HEK293 (cell line): Measurements from ENCODE around the gene MUTYH.

Source experiments
- CTCF ChIA-PET: fragments of 350-600 bp; formaldehyde crosslinking; extraction: SDS; loops from one replicate; lab custom pipeline; 2021; ENCODE audit warnings: antibody characterized with exemption; lab: Yijun Ruan, JAX
- POLR2A ChIA-PET: fragments of 300-600 bp; formaldehyde crosslinking; extraction: SDS; loops from one replicate; lab custom pipeline; 2020; ENCODE audit warnings: antibody characterized with exemption, inconsistent platforms; lab: Yijun Ruan, JAX
- H3K27ac ChIP-seq: fragments of 200-500 bp; sonication (Bioruptor generic); 2 replicates; pipeline ENCODE4 v1.5.1; 2014; ENCODE audit warnings: low read depth, low read length, control low read depth, inconsistent platforms; ENCODE audit errors: extremely low read depth
- H3K36me3 ChIP-seq, 2 experiments: fragments of 200-500 bp in 1 of 2; sonication (Bioruptor generic) in 1 of 2; 1 replicate in 1 of 2; 2 replicates in 1 of 2; pipeline ENCODE4 v1.5.1; 2014 to 2017; ENCODE audit warnings: inconsistent platforms in 2 of 2, low read length in 2 of 2; ENCODE audit not compliant: control insufficient read depth in 2 of 2, insufficient read depth in 1 of 2
- H3K4me1 ChIP-seq: fragments of 200-500 bp; sonication (Bioruptor generic); 2 replicates; pipeline ENCODE4 v1.5.1; 2014; ENCODE audit warnings: mild to moderate bottlenecking, low read length, inconsistent platforms; ENCODE audit not compliant: control insufficient read depth, insufficient read depth
- H3K4me3 ChIP-seq: 2 replicates; pipeline ENCODE4 v1.5.1; 2011; ENCODE audit warnings: low read depth, mild to moderate bottlenecking, control low read depth, low read length, moderate library complexity
- H3K9me3 ChIP-seq: fragments of 200-500 bp; sonication (Bioruptor generic); 2 replicates; pipeline ENCODE4 v1.5.1; 2014; ENCODE audit warnings: low read depth, low read length, inconsistent platforms; ENCODE audit not compliant: control insufficient read depth, insufficient read depth
- EGR2 ChIP-seq: fragments of 450-650 bp; formaldehyde crosslinking; IDR thresholded peaks from 2 replicates; pipeline ENCODE4 v1.5.1; 2016; ENCODE audit warnings: low read depth, missing biosample characterization, missing genetic modification characterization
- GLIS1 ChIP-seq: fragments of 450-650 bp; formaldehyde crosslinking; IDR thresholded peaks from 2 replicates; pipeline ENCODE4 v1.5.1; 2016; ENCODE audit warnings: missing biosample characterization, missing genetic modification characterization
- PRDM1 ChIP-seq: fragments of 450-650 bp; formaldehyde crosslinking; IDR thresholded peaks from 2 replicates; pipeline ENCODE4; 2016; ENCODE audit warnings: missing biosample characterization, missing genetic modification characterization
- ZBTB1 ChIP-seq: fragments of 450-650 bp; formaldehyde crosslinking; IDR thresholded peaks from 2 replicates; pipeline ENCODE4 v1.5.1; 2016; ENCODE audit warnings: missing biosample characterization, missing genetic modification characterization
- ZNF121 ChIP-seq: fragments of 450-650 bp; formaldehyde crosslinking; IDR thresholded peaks from 2 replicates; pipeline ENCODE4 v1.5.1; 2016; ENCODE audit warnings: missing biosample characterization, missing genetic modification characterization
- ZNF169 ChIP-seq: fragments of 450-650 bp; formaldehyde crosslinking; IDR thresholded peaks from 2 replicates; pipeline ENCODE4 v1.5.1; 2016; ENCODE audit warnings: missing biosample characterization, missing genetic modification characterization
- ZNF266 ChIP-seq: fragments of 450-650 bp; formaldehyde crosslinking; IDR thresholded peaks from 2 replicates; pipeline ENCODE4 v1.5.1; 2016; ENCODE audit warnings: missing biosample characterization, missing genetic modification characterization, low read depth
- ZNF423 ChIP-seq: fragments of 450-650 bp; formaldehyde crosslinking; IDR thresholded peaks from 2 replicates; pipeline ENCODE4 v1.5.1; 2016; ENCODE audit warnings: missing biosample characterization, missing genetic modification characterization
- ZNF549 ChIP-seq: fragments of 450-650 bp; IDR thresholded peaks from 2 replicates; pipeline ENCODE4 v1.5.1; 2018; ENCODE audit warnings: missing biosample characterization, missing genetic modification characterization, mild to moderate bottlenecking, inconsistent platforms, moderate library complexity
- ZNF596 ChIP-seq: fragments of 450-650 bp; IDR thresholded peaks from 2 replicates; pipeline ENCODE4 v1.5.0; 2018; ENCODE audit warnings: missing biosample characterization, mild to moderate bottlenecking, missing genetic modification characterization, moderate library complexity
- ZNF629 ChIP-seq: fragments of 450-650 bp; formaldehyde crosslinking; IDR thresholded peaks from 2 replicates; pipeline ENCODE4 v1.5.1; 2017; ENCODE audit warnings: missing biosample characterization, missing genetic modification characterization
- ZNF692 ChIP-seq: fragments of 450-650 bp; formaldehyde crosslinking; IDR thresholded peaks from 2 replicates; pipeline ENCODE4 v1.5.1; 2016; ENCODE audit warnings: missing biosample characterization, missing genetic modification characterization
- ZNF777 ChIP-seq: fragments of 450-650 bp; formaldehyde crosslinking; IDR thresholded peaks from 2 replicates; pipeline ENCODE4 v1.5.1; 2017; ENCODE audit warnings: missing biosample characterization, missing genetic modification characterization, borderline replicate concordance

The MUTYH gene

GRCh38 chr1:45325851-45326506, 14.3 kb downstream of the MUTYH start:
- TF ChIP-seq ZNF692 (tag by site-specific recombination): no peak
- TF ChIP-seq ZNF121: 0 out of 2 replicates have a peak, but pooled peaks have one; percentile 55
- Histone ChIP-seq H3K36me3 (peaks cover 0 to 33% of the 10 kb centered on the region in 2 experiments; a peak in 1 of 3 replicates), H3K4me3 (no peak overlapping the region), H3K4me1 (0 out of 2 replicates have a peak, but pooled peaks cover 3% of the 10 kb centered on the region), H3K9me3 (no peaks in the 10 kb centered on the region), H3K27ac (no peak overlapping the region; the same call in 1 of the 2 replicates)
- POLR2A ChIA-PET: interaction anchor here (0.5 to 6.7 kb wide), 3 partner anchors 14 to 327 kb away, joined by 4 to 51 read pairs (median 5); partner anchors contain the start of genes MUTYH and TOE1
- CTCF ChIA-PET: interaction anchor here (0.5 to 0.6 kb wide), 2 partner anchors 175 to 532 kb away, joined by 3 to 4 read pairs; no protein-coding TSS in a partner anchor

GRCh38 chr1:45322486-45323040, 17.7 kb downstream of the MUTYH start:
- Histone ChIP-seq H3K27ac (no peak overlapping the region), H3K4me3 (no peak overlapping the region), H3K9me3 (no peaks in the 10 kb centered on the region), H3K4me1 (no peaks in the 10 kb centered on the region), H3K36me3 (peaks cover 0 to 6% of the 10 kb centered on the region in 2 experiments; a peak in 1 of 3 replicates)
- CTCF ChIA-PET: no interaction called here
- POLR2A ChIA-PET: interaction anchor here (0.7 to 1.2 kb wide), 2 partner anchors 17 to 547 kb away, joined by 3 to 4 read pairs; partner anchors contain the start of genes MUTYH, RPS8 and TOE1
- TF ChIP-seq ZNF777 (tag by site-specific recombination) (no peak), ZNF169 (tag by site-specific recombination) (no peak), ZNF596 (tag by site-specific recombination) (no peak), ZBTB1 (no peak), ZNF266 (tag by site-specific recombination) (no peak), PRDM1 (no peak), ZNF423 (no peak)

- ChIA-PET CTCF (no interaction called here), POLR2A (interaction anchor here (1.0 kb wide), 1 partner anchor 18 kb away, joined by 11 read pairs; no protein-coding TSS in a partner anchor)
- Histone ChIP-seq H3K36me3 (no peaks in the 10 kb centered on the region), H3K4me1 (no peaks in the 10 kb centered on the region), H3K27ac (no peak overlapping the region), H3K9me3 (no peaks in the 10 kb centered on the region), H3K4me3 (no peak overlapping the region)
- TF ChIP-seq GLIS1: peak; percentile 58; the same call in 1 of the 2 replicates
- no peak for TF ChIP-seq ZNF629 (tag by site-specific recombination)
These were observed 18.8 kb downstream of the MUTYH start for GRCh38 chr1:45321444-45321843.

GRCh38 chr1:45319761-45320160, 20.5 kb downstream of the MUTYH start:
- Histone ChIP-seq H3K4me1 (no peaks in the 10 kb centered on the region), H3K27ac (no peak overlapping the region), H3K4me3 (no peak overlapping the region), H3K36me3 (no peaks in the 10 kb centered on the region), H3K9me3 (no peaks in the 10 kb centered on the region)
- ChIA-PET CTCF (interaction anchor here (0.7 kb wide), 1 partner anchor 173 kb away, joined by 3 read pairs; no protein-coding TSS in a partner anchor), POLR2A (interaction anchor here (0.6 to 1.4 kb wide), 3 partner anchors 20 to 202 kb away, joined by 3 to 6 read pairs (median 4); partner anchors contain the start of genes MUTYH, PRDX1 and TOE1)
- no peak for TF ChIP-seq ZNF549 (tag by site-specific recombination)
- TF ChIP-seq EGR2: peak; percentile 15; the same call in 1 of the 2 replicates
